ENCODE results near the gene SPIC.

- TF ChIP-seq, protein P1, sequence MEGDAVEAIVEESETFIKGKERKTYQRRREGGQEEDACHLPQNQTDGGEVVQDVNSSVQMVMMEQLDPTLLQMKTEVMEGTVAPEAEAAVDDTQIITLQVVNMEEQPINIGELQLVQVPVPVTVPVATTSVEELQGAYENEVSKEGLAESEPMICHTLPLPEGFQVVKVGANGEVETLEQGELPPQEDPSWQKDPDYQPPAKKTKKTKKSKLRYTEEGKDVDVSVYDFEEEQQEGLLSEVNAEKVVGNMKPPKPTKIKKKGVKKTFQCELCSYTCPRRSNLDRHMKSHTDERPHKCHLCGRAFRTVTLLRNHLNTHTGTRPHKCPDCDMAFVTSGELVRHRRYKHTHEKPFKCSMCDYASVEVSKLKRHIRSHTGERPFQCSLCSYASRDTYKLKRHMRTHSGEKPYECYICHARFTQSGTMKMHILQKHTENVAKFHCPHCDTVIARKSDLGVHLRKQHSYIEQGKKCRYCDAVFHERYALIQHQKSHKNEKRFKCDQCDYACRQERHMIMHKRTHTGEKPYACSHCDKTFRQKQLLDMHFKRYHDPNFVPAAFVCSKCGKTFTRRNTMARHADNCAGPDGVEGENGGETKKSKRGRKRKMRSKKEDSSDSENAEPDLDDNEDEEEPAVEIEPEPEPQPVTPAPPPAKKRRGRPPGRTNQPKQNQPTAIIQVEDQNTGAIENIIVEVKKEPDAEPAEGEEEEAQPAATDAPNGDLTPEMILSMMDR (conservative IDR thresholded peaks at IDR 0.05; ENCODE audit: low read depth, low read length): peak; percentile 74
- TF ChIP-seq EZH2phosphoT487 (IDR thresholded peaks at IDR 0.05; ENCODE audit: borderline replicate concordance, low read length): no peak
Observed at GRCh38 chr12:101490286-101490920, 15.3 kb downstream of the SPIC start.
